Natural killer cell (primary cell): Measurements from ENCODE around the gene RNF2. TPM values are rescaled to one million over a fixed set of nuclear protein-coding genes. Genes with fewer than 3 reads are reported as not detected.

Experiments used
- ATAC-seq, 3 donors: fragments of 150-1000 bp in 2 of 3; fragments of 200-7000 bp in 1 of 3; cut with Tn5 transposase; 1 replicate in 1 of 3; 2 replicates in 2 of 3; pipeline ENCODE4 v1.10.0; 2021; ENCODE audit warnings: mild to moderate bottlenecking in 2 of 3, moderate library complexity in 2 of 3
- DNase-seq, 2 donors: peaks; one replicate each; pipeline versions ENCODE4 v3.0.0 to v3.0.0-alpha.2; 2013 to 2021; ENCODE audit warnings: mixed read lengths in 1 of 2
- H3K27ac ChIP-seq: one replicate; pipeline ENCODE4 v1.5.1; 2013; ENCODE audit warnings: mild to moderate bottlenecking, low read length
- H3K27me3 ChIP-seq: one replicate; pipeline ENCODE4 v1.6.1; 2013; ENCODE audit warnings: low read length; ENCODE audit not compliant: control insufficient read depth, insufficient read depth
- H3K36me3 ChIP-seq: one replicate; pipeline ENCODE4 v1.6.1; 2013; ENCODE audit warnings: low read length; ENCODE audit not compliant: control insufficient read depth, insufficient read depth
- H3K4me1 ChIP-seq: one replicate; pipeline ENCODE4 v1.6.1; 2013; ENCODE audit warnings: low read length; ENCODE audit not compliant: control insufficient read depth, insufficient read depth
- H3K4me3 ChIP-seq: one replicate; pipeline ENCODE4 v1.5.1; 2013; ENCODE audit warnings: low read length
- H3K9me3 ChIP-seq: one replicate; pipeline ENCODE4 v1.6.1; 2013; ENCODE audit warnings: low read length; ENCODE audit not compliant: control insufficient read depth, insufficient read depth
- H3K27ac Mint-ChIP-seq, 2 donors: one replicate each; pipeline ENCODE4 v1.8.0; 2022; ENCODE audit warnings: mild to moderate bottlenecking in 2 of 2, mixed read lengths in 2 of 2, moderate library complexity in 1 of 2
- H3K27me3 Mint-ChIP-seq, 2 donors: one replicate each; pipeline ENCODE4 v1.8.0; 2022; ENCODE audit warnings: low read depth in 2 of 2, mixed read lengths in 2 of 2
- H3K36me3 Mint-ChIP-seq: one replicate; pipeline ENCODE4 v1.8.0; 2022; ENCODE audit warnings: mixed read lengths
- H3K4me1 Mint-ChIP-seq, 2 donors: one replicate each; pipeline ENCODE4 v1.8.0; 2022; ENCODE audit warnings: mixed read lengths in 2 of 2
- H3K4me3 Mint-ChIP-seq: one replicate; pipeline ENCODE4 v1.8.0; 2022; ENCODE audit warnings: mild to moderate bottlenecking, moderate library complexity, mixed read lengths
- H3K9me3 Mint-ChIP-seq, 2 donors: one replicate each; pipeline ENCODE4 v1.8.0; 2022; ENCODE audit warnings: mixed read lengths in 2 of 2
- CTCF ChIP-seq: fragments of 200-600 bp; IDR thresholded peaks from one replicate; pipeline ENCODE4 v1.8.0; 2022; ENCODE audit warnings: antibody characterized with exemption
- WGBS: methylation state at CpG from one replicate; pipeline ENCODE4 v1.1.7; 2013; ENCODE audit warnings: missing lambda C conversion rate; ENCODE audit not compliant: insufficient coverage; 5-methylcytosine and 5-hydroxymethylcytosine counted together
- intact Hi-C: fragments of 100-400 bp; cut with micrococcal nuclease; formaldehyde crosslinking; loops from one replicate; pipeline ENCODE4 v1.14.2; 2022
- total RNA-seq, 4 donors: library from RNA; stranded (reverse); fragments of 120-200 nt in 1 of 4; gene quantifications; one replicate each; pipeline versions ENCODE4 v1.2.3 to v1.2.4, GENCODE V29; 2013 to 2022

Gene RNF2
- total RNA-seq, 3 donors from 2014 or later (not counting 1 experiment from before 2014, with no cell fraction given): 14.0 to 21.9 (median 19.5) TPM

GRCh38 chr1:185068341-185068740, 23.0 kb downstream of the RNF2 start:
- Mint-ChIP-seq H3K4me1 (peaks cover 59 to 62% of the 10 kb centered on the region in 2 donors), H3K9me3 (no peaks in the 10 kb centered on the region), H3K36me3 (no peaks in the 10 kb centered on the region), H3K4me3 (no peak overlapping the region), H3K27me3 (no peaks in the 10 kb centered on the region), H3K27ac (peak overlapping the region in 1 of 2 donors; percentile 12)
- intact Hi-C loops: no loop called here
- ATAC-seq: no peak
- no peaks in the 10 kb centered on the region for H3K4me1 ChIP-seq
- no peaks in the 10 kb centered on the region for H3K27me3 ChIP-seq
- H3K4me3 ChIP-seq: no peak overlapping the region
- H3K9me3 ChIP-seq: no peaks in the 10 kb centered on the region
- H3K27ac ChIP-seq: no peak overlapping the region
- TF ChIP-seq CTCF: no peak
- DNase-seq: no peak
- H3K36me3 ChIP-seq: no peaks in the 10 kb centered on the region

DNA sequence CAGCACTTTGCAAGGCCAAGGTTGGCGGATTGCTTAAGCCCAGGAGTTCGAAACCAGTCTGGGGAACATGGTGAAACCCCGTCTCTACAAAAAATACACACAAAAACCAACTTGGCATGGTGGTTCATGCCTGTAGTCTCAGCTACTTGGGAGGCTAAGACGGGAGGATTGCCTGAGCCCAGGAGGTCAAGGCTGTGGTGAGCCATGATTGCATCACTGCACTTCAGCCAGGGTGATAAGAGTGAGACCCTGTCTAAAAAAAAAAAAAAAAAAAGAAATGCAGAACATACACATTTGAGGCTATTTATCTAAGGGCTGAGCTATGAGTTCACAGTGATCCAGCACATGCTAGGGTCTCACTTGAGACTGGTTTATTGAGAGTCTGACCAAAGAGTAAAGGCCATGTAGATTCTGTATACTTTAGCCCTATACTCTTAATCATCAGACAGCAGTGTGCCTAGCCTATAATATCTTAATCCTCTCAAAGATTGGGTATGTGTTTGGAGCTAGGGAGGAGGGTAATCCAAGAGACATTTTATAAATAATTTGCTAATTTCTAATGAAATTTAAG, 23.9 kb downstream of the RNF2 start:
- no peak overlapping the region for H3K4me3 ChIP-seq
- Mint-ChIP-seq H3K9me3 (no peaks in the 10 kb centered on the region), H3K4me1 (peaks cover 65 to 67% of the 10 kb centered on the region in 2 donors), H3K27ac (no peak overlapping the region), H3K36me3 (no peaks in the 10 kb centered on the region), H3K4me3 (no peak overlapping the region), H3K27me3 (no peaks in the 10 kb centered on the region)
- H3K9me3 ChIP-seq: no peaks in the 10 kb centered on the region
- intact Hi-C loops: no loop called here
- no peak for TF ChIP-seq CTCF
- DNase-seq (no peak), ATAC-seq (no peak)
- H3K36me3 ChIP-seq: no peaks in the 10 kb centered on the region
- no peaks in the 10 kb centered on the region for H3K4me1 ChIP-seq
- WGBS: 97% methylated on average over 4 of the region's 4 CpGs
- H3K27ac ChIP-seq: no peak overlapping the region
- H3K27me3 ChIP-seq: no peaks in the 10 kb centered on the region

DNA sequence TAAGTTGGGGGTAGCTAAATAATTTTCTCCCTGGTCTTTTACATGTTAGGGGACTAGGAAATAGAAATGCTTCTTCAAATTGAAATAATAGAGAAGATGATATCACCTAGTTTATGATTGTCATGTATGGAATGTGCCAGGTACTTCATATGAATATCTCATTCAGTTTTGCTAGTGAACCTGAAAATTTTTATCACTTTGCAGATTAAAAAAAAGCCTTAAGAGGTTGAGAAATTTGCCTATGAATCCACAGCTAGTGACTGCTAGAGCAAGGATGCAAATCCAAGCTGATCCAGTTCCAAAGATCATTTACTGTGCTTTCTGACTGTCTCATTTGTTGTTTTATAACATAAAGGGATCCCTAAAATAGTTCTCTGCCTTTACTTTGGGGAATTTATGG, 24.7 kb downstream of the RNF2 start:
- no peaks in the 10 kb centered on the region for H3K9me3 Mint-ChIP-seq
- no peak for ATAC-seq
- intact Hi-C loops: no loop called here

More for the DNA sequence above, 24.7 kb downstream of the RNF2 start:
- H3K4me1 ChIP-seq: no peaks in the 10 kb centered on the region
- no peaks in the 10 kb centered on the region for H3K27me3 Mint-ChIP-seq
- no peak overlapping the region for H3K27ac Mint-ChIP-seq
- TF ChIP-seq CTCF: no peak
- H3K36me3 ChIP-seq: no peaks in the 10 kb centered on the region
- H3K4me1 Mint-ChIP-seq: peaks cover 70 to 74% of the 10 kb centered on the region in 2 donors
- no peaks in the 10 kb centered on the region for H3K27me3 ChIP-seq
- DNase-seq: no peak
- H3K4me3 Mint-ChIP-seq: no peak overlapping the region
- no peak overlapping the region for H3K4me3 ChIP-seq
- H3K27ac ChIP-seq: no peak overlapping the region
- no peaks in the 10 kb centered on the region for H3K36me3 Mint-ChIP-seq
- no peaks in the 10 kb centered on the region for H3K9me3 ChIP-seq
